HL-60/S4 (cell line): ENCODE results near the gene PARP11.

ENCODE experiments used
- in situ Hi-C: fragments of 300-500 bp; cut with MboI; formaldehyde crosslinking; loops from 2 replicates; pipeline ENCODE4 v1.14.3; 2022; ENCODE audit warnings: low sequenced_read_pairs

PARP11 gene

DNA sequence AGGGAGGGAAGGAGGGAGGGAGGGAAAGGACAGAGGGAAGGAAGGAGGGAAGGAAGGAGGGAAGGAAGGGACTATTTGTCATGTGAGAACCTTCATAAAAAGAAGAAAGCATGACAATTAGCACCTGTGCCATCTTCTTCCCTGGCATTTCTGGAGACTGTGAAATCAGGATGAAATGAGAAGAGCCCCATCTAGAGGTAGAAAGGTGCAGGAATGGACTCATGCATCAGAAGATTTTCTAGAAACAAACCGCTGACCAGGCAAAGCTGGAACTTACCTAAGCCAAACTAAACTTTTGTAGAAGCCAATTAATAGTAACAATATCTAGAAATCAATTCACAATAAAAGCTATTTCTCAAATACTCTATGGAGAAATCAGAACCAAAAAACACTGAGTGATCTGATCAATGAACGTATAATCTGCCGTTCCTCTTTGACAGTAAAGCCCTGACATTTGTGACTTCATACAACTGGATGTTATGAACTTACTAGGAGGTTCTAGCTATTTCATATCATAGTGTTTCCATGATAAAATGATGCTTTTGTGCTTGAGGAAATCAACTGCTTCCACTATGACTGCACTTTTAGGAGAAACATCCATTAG lies 95.9 kb downstream of the PARP11 start:
- in situ Hi-C loops = no loop called here

DNA sequence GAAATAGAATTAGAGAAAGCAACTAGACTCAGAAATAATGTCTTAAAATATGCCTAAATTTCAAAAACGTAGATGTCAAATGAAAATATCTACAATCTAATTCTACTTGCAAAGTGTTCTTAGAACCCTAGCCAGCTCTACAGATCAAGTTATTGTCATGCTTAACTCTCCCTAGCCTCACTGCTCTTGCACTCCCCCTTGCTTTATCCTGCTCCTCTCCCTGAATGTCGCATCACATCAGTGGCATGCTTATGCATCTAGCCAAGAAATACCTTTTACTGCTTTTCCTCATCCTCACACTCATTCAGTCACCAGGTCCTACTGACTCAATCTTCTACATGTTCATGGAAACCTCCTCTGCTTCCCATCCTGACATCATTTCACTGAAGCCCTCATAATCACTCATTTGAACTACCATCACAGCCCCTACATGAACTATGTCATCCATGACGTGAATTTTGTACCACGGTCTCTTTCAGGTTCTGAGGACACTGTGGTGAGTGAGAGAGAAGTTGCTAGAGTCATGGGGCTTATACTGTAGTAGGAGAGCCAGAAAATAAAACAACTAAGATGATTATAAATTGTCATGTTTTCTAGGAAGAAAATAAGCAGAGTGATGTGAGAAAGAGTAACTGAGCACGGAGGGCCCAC lies 97.7 kb downstream of the PARP11 start:
- in situ Hi-C loops = no loop called here

DNA sequence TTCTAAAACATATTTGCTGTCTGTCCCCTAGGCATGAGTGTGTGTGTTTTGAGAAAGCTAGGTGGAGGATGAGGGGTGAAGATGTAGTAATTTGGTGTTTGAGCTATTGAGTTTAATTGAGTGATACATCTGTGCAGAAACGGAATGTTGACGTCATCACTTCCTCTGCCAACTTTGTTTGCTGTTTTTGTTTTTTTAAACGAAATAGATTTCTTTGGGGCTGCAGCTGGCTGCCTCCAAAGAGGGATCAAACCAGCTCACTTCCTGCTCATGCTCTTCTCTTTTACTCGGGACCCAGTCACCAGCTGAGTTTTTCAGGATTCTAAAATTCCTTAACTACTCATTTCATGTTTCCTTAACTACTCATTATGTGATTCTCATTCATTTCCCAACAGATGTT lies 100.8 kb downstream of the PARP11 start:
- in situ Hi-C loops = no loop called here

DNA sequence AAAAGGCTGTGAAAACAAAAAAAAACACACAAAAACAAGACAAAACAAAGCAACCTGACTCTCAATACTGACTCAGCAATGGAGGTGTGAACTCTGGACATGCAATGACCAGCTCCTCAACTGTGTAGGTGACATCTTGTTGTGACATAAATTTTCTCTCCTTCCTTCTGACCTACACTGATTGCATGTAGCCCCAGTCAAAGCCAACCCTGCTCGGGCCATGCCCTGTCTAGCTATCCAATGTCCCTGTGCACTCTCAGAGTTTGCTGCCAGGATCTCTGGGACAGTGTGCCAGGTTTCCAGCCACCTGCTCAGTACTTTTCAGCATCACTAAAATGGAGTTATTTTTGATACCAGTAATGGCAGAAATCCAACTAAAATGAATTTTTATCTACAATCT lies 101.3 kb downstream of the PARP11 start:
- in situ Hi-C loops = no loop called here

- in situ Hi-C loops = no loop called here
These were observed 102.3 kb downstream of the PARP11 start for GRCh38 chr12:3770891-3771290.

- in situ Hi-C loops = no loop called here
These were observed 104.2 kb downstream of the PARP11 start for GRCh38 chr12:3768911-3769447.

DNA sequence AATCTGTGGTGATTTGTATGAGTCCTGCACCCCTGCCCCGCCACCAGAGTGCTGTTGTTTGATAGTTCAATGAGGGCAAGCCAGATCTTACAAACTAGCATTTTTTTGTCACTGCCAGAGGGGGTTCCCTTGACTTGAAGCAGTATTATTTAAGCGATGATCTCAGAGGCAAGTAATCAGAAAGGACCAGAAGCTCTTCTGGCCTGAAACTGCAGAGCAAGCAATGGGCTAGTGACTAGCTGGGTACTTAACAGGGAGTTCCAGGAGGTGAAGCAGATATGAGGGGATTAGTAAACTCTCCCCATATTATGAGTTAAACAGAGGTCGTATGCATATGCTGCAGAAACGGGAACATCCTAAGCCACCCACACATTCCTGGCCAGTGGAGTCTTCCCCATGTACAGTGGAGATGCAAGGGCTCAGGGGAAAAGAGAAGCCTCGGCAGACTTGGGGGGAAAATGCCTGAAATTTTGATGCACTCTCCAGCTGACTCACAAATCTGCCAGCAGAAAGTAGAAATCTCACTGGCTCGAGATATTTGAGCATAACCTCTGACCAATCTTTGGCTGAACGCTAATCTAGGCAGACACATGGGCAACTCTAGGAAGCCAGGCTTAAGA lies 112.0 kb downstream of the PARP11 start:
- in situ Hi-C loops = no loop called here

- in situ Hi-C loops = no loop called here
These were observed 113.3 kb downstream of the PARP11 start for GRCh38 chr12:3759878-3760277.
